ENCODE data around the gene PPM1N.
A peak's percentile ranks its signal among the peaks of the same experiment; 100 is the strongest.

Gene PPM1N, protein sequence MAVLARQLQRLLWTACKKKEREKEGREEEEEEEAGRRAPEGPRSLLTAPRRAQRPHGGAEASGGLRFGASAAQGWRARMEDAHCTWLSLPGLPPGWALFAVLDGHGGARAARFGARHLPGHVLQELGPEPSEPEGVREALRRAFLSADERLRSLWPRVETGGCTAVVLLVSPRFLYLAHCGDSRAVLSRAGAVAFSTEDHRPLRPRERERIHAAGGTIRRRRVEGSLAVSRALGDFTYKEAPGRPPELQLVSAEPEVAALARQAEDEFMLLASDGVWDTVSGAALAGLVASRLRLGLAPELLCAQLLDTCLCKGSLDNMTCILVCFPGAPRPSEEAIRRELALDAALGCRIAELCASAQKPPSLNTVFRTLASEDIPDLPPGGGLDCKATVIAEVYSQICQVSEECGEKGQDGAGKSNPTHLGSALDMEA

GRCh38 chr19:45498411-45499195, at the start of gene PPM1N:
Gene PPM1N (plus strand): TSS chr19:45498443. CDS start chr19:45498473, 30 bp downstream.
- peak within 1 kb of the TSS; percentile 92 for H3K4me3 Mint-ChIP-seq
- H3K36me3 Mint-ChIP-seq: peaks cover 5% of the 10 kb centered on the region
- ATAC-seq (ENCODE audit: low read depth) (peak; percentile 68), DNase-seq (ENCODE audit: low spot score in 2 of 2) (peak; percentile 66 to 76)
- H3K27ac Mint-ChIP-seq: peak within 1 kb of the TSS; percentile 16
- peaks cover 2% of the 10 kb centered on the region for H3K9me3 Mint-ChIP-seq
- H3K4me1 Mint-ChIP-seq: peaks cover 40% of the 10 kb centered on the region
- H3K27me3 Mint-ChIP-seq: peaks cover 6% of the 10 kb centered on the region

GRCh38 chr19:45448887-45449299, 49.4 kb upstream of the PPM1N start:
- ATAC-seq (ENCODE audit: low read depth): no peak
- no peaks in the 10 kb centered on the region for H3K27me3 Mint-ChIP-seq
- no peaks in the 10 kb centered on the region for H3K9me3 Mint-ChIP-seq
- peak overlapping the region; percentile 61 for H3K4me3 Mint-ChIP-seq
- H3K36me3 Mint-ChIP-seq: peaks cover 2% of the 10 kb centered on the region
- DNase-seq (ENCODE audit: low spot score in 2 of 2): no peak
- H3K27ac Mint-ChIP-seq: peak overlapping the region; percentile 66
- H3K4me1 Mint-ChIP-seq: peaks cover 43% of the 10 kb centered on the region

- Mint-ChIP-seq H3K4me3 (peak overlapping the region; percentile 94), H3K36me3 (peaks cover 2% of the 10 kb centered on the region), H3K27ac (peak overlapping the region; percentile 100), H3K27me3 (no peaks in the 10 kb centered on the region), H3K4me1 (peaks cover 39% of the 10 kb centered on the region), H3K9me3 (no peaks in the 10 kb centered on the region)
- peak; percentile 9 for ATAC-seq (ENCODE audit: low read depth)
- no peak for DNase-seq (ENCODE audit: low spot score in 2 of 2)
Measured at GRCh38 chr19:45450012-45450333, 48.3 kb upstream of the PPM1N start.

GRCh38 chr19:45451131-45451849, 47.0 kb upstream of the PPM1N start:
- Mint-ChIP-seq H3K36me3 (peaks cover 2% of the 10 kb centered on the region), H3K9me3 (no peaks in the 10 kb centered on the region), H3K27me3 (no peaks in the 10 kb centered on the region), H3K27ac (peak overlapping the region; percentile 100), H3K4me3 (peak overlapping the region; percentile 95), H3K4me1 (peaks cover 42% of the 10 kb centered on the region)
- peak; percentile 67 to 71 for DNase-seq (ENCODE audit: low spot score in 2 of 2)
- peak; percentile 49 for ATAC-seq (ENCODE audit: low read depth)

DNA sequence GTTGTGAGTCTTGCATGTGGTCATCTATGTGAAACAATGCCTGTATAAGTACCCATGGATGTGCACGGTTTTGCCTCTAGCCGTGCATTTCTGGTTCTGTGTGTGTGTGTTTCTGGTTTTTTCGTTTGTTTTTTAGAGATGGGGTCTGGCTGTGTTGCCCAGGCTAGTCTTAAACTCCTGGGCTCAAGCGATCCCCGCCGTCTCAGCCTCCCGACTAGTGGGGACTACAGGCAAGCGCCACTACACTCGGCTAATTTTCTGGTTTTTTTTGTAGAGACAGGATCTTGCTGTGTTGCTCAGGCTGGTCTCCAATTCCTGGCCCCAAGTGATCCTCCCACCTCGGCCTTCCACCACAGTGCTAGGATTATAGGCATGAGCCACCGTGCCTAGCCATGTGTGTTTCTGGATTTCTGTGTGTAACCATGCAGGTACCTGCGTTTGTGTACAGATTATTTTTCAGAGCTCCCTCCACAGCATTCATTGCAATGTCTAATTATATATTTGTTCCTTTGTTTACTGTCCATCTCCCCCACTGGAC, 46.3 kb upstream of the PPM1N start:
- no peaks in the 10 kb centered on the region for H3K27me3 Mint-ChIP-seq
- no peak for DNase-seq (ENCODE audit: low spot score in 2 of 2)
- peak overlapping the region; percentile 100 for H3K27ac Mint-ChIP-seq
- H3K4me3 Mint-ChIP-seq: peak overlapping the region; percentile 95
- peaks cover 44% of the 10 kb centered on the region for H3K4me1 Mint-ChIP-seq
- no peaks in the 10 kb centered on the region for H3K9me3 Mint-ChIP-seq
- ATAC-seq (ENCODE audit: low read depth): no peak
- H3K36me3 Mint-ChIP-seq: peaks cover 2% of the 10 kb centered on the region

DNA sequence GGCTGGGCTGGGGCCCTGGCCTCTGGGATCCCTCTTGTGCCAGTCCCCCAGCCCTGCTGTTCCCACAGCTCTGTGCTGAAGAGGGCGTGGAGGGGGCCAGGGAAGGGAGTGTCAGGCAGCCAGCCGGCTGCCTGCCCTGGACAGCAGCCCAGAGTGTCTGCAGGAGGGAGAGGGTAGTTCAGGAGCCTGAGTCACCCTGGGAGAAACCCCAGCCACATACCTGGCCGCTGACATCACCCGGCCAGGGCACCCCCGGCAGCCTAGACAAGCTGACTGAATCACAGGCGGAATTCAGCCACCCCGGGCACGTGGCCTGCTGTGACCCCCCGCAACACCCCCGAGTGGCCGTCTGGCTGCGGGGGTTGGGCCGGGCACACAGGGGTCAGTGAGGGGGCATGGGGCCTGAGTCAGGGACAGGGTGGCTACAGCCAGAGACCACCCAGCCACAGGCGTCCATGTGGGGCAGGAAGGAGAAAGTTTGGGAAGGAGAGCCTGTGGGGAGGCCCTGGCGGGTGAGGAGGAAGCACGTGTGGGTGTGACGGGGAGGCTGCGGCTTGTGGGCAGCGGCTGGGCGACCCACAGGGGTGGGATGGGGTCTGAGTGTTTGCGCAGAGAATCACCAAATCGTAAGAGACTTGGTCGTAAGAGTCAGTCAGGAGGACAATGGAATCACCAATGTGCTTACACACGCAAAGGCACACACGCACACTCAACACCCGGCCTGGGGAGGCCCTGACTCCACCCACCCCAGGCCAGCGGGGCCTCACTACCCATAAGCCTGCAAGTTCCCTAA, 42.3 kb upstream of the PPM1N start:
- no peaks in the 10 kb centered on the region for H3K36me3 Mint-ChIP-seq
- H3K27ac Mint-ChIP-seq: peak overlapping the region; percentile 94
- H3K27me3 Mint-ChIP-seq: no peaks in the 10 kb centered on the region
- peaks cover 39% of the 10 kb centered on the region for H3K4me1 Mint-ChIP-seq
- H3K9me3 Mint-ChIP-seq: no peaks in the 10 kb centered on the region
- peak overlapping the region; percentile 46 for H3K4me3 Mint-ChIP-seq
- ATAC-seq (ENCODE audit: low read depth): peak; percentile 49
- peak; percentile 32 to 56 for DNase-seq (ENCODE audit: low spot score in 2 of 2)

- DNase-seq (ENCODE audit: low spot score in 2 of 2) (no peak), ATAC-seq (ENCODE audit: low read depth) (no peak)
- Mint-ChIP-seq H3K9me3 (no peaks in the 10 kb centered on the region), H3K36me3 (no peaks in the 10 kb centered on the region), H3K4me3 (no peak overlapping the region), H3K27me3 (no peaks in the 10 kb centered on the region), H3K27ac (peak overlapping the region; percentile 94), H3K4me1 (peaks cover 34% of the 10 kb centered on the region)
Measured at GRCh38 chr19:45456500-45456815, 41.8 kb upstream of the PPM1N start.

DNA sequence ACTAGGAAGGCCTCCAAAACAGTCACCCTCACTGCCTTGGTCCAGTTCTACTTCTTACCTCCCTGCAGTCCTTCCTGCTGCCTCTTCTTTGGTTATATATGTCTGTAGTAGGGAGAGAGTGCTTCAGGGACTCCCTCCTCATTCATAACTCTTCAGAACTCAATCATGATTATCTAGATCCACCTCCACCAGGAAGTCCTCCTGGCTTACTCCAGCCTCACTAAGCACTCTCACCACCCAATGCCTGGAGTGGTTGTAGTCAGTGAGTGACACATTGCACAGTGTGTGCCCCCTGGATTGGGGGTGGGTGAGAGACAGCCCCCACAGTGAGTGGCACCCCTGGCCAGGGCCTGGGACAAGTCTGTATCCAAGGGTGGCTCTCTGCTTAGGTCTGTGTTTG, 40.5 kb upstream of the PPM1N start:
- H3K4me3 Mint-ChIP-seq: no peak overlapping the region
- no peak for ATAC-seq (ENCODE audit: low read depth)
- H3K27ac Mint-ChIP-seq: no peak overlapping the region

DNA sequence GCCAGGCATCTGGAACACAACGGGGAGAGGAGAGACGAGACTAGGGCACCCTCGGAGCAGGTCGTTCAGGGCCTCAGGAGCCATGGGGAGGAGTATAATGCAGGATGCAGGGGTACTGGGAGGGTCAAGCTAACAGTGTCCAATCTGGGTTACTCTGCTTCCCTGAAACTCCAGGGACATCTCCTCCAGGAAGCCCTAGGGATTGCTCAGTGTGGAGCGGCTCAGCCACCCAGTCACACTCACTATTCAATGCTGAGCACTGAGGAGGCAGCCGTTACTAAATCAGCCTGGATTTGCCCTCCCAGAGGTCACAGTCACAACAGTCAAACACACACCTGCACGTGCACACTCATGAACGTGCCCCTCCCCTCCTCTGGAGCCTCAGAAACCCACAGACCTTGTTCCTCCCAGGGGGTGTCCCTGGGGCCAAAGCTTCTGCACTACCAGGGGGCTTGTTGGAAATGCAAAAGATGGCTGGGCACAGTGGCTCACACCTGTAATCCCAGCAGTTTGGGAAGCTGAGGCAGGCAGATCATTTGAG, 37.4 kb upstream of the PPM1N start:
- H3K27me3 Mint-ChIP-seq: peaks cover 6% of the 10 kb centered on the region
- H3K36me3 Mint-ChIP-seq: no peaks in the 10 kb centered on the region
- ATAC-seq (ENCODE audit: low read depth): no peak
- no peak overlapping the region for H3K27ac Mint-ChIP-seq
- DNase-seq (ENCODE audit: low spot score in 2 of 2): no peak
- H3K4me3 Mint-ChIP-seq: no peak overlapping the region
- H3K9me3 Mint-ChIP-seq: no peaks in the 10 kb centered on the region
- H3K4me1 Mint-ChIP-seq: peaks cover 19% of the 10 kb centered on the region

More for the DNA sequence above, 40.5 kb upstream of the PPM1N start:
- DNase-seq (ENCODE audit: low spot score in 2 of 2): no peak
- no peaks in the 10 kb centered on the region for H3K36me3 Mint-ChIP-seq
- no peaks in the 10 kb centered on the region for H3K27me3 Mint-ChIP-seq
- H3K9me3 Mint-ChIP-seq: no peaks in the 10 kb centered on the region
- H3K4me1 Mint-ChIP-seq: peaks cover 26% of the 10 kb centered on the region

- H3K27me3 Mint-ChIP-seq: peaks cover 6% of the 10 kb centered on the region
- H3K4me3 Mint-ChIP-seq: no peak overlapping the region
- H3K27ac Mint-ChIP-seq: no peak overlapping the region
- ATAC-seq (ENCODE audit: low read depth) (peak; percentile 66), DNase-seq (ENCODE audit: low spot score in 2 of 2) (no peak)
- no peaks in the 10 kb centered on the region for H3K9me3 Mint-ChIP-seq
- no peaks in the 10 kb centered on the region for H3K36me3 Mint-ChIP-seq
- peaks cover 14% of the 10 kb centered on the region for H3K4me1 Mint-ChIP-seq
Measured at GRCh38 chr19:45462174-45462573, 36.1 kb upstream of the PPM1N start.

- Mint-ChIP-seq H3K4me1 (peaks cover 14% of the 10 kb centered on the region), H3K9me3 (no peaks in the 10 kb centered on the region), H3K36me3 (no peaks in the 10 kb centered on the region), H3K27me3 (peaks cover 6% of the 10 kb centered on the region), H3K27ac (no peak overlapping the region), H3K4me3 (no peak overlapping the region)
- DNase-seq (ENCODE audit: low spot score in 2 of 2) (no peak), ATAC-seq (ENCODE audit: low read depth) (no peak)
Measured at GRCh38 chr19:45463241-45463640, 35.0 kb upstream of the PPM1N start.

GRCh38 chr19:45464274-45464673, 34.0 kb upstream of the PPM1N start:
- Mint-ChIP-seq H3K9me3 (no peaks in the 10 kb centered on the region), H3K4me1 (peaks cover 14% of the 10 kb centered on the region), H3K4me3 (no peak overlapping the region), H3K36me3 (no peaks in the 10 kb centered on the region), H3K27me3 (peaks cover 6% of the 10 kb centered on the region), H3K27ac (peak overlapping the region; percentile 7)
- ATAC-seq (ENCODE audit: low read depth): no peak
- no peak for DNase-seq (ENCODE audit: low spot score in 2 of 2)

DNA sequence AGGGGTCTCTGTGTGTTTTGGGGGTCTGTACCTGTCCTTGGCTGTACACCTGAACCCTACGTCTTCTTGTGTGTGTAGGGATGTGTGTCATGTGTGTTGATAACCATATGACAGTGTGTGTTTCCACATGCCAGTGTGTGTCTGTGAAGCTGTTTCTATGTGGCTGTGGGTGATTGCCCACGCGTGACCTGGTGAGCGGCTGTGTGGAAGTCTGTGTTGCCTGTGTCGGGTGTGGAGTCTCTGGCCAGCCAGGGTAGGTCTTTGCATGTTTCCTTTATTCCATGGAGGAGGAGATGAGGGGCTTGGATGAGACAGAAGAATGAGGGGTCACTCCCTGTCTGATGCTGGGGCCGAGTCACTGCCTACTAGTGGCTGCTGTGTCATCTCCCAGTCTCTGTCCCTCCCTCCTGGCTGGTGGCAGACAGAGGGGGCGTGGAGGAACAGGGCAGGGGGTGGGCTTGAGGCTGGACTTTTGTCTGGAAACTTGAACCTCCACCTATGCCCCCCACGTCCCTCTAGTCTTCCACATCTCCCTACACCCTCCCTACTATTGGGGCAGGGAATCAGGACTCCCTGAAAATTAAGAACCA, 33.3 kb upstream of the PPM1N start:
- peaks cover 6% of the 10 kb centered on the region for H3K27me3 Mint-ChIP-seq
- DNase-seq (ENCODE audit: low spot score in 2 of 2) (no peak), ATAC-seq (ENCODE audit: low read depth) (no peak)
- H3K9me3 Mint-ChIP-seq: no peaks in the 10 kb centered on the region
- H3K36me3 Mint-ChIP-seq: no peaks in the 10 kb centered on the region
- peaks cover 17% of the 10 kb centered on the region for H3K4me1 Mint-ChIP-seq
- no peak overlapping the region for H3K4me3 Mint-ChIP-seq
- peak overlapping the region; percentile 7 for H3K27ac Mint-ChIP-seq

Data from memory B cell (primary cell).